ENCODE results near the gene FTO. TPM values are rescaled to one million over a fixed set of nuclear protein-coding genes. Genes with fewer than 3 reads are reported as not detected.
"Not testable (repeated sequence)": the region's sequence is repeated elsewhere in the genome, so short reads cannot be mapped to it uniquely, and the experiment has no call there.

Gene FTO
- total RNA-seq, 1 donor from 2014 or later = 79.2 TPM

DNA sequence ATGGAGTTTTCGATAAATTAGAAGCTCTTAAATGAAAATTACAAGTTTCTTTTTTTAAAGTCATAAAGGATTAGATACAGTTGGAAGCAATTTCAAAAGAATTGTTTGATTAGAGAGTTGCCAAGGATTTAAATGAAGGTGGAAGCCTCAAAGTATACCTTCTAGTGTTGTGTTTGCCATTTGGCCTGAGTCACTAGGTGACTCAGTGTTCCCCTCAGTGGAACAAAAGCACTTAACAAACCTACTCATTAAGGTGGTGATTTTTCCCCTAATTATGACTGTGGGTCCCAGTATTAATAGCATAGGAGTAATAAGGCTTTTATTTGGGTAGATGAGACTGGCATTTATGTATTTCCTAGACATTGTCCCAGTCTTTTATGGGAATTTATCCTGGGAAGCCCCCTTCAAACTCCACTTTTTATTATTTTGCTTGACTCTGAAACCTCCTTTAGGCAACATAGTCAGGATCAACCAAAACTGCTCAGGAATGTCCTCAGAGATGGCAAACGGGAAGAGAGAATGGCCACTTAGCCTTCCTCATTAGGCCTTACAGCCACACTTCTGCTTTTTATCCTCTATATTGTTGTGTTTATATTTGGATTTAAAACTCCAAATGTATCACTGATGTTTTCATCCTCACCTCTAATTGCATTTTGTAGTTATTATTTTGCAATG, 161.0 kb downstream of the FTO start:
- no peak for DNase-seq (ENCODE audit: low spot score)

DNA sequence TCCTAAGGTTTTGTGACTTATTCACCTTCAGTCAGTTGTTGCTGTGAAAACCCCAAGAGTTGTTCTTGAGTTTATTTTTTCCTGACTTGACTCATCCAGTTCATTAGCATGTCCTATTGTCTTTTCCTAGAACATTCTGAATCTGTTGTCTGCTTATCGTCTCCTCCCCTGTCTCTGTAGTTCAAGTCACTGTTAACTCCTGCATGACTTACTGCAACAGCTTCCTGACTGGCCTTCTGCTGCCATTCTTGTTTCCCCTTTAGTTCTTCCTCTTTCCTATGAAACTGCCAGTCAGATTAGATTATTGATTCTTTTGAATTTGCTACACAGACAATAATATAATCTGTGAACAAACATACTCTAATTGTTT, 161.5 kb downstream of the FTO start:
- no peak for DNase-seq (ENCODE audit: low spot score)

DNA sequence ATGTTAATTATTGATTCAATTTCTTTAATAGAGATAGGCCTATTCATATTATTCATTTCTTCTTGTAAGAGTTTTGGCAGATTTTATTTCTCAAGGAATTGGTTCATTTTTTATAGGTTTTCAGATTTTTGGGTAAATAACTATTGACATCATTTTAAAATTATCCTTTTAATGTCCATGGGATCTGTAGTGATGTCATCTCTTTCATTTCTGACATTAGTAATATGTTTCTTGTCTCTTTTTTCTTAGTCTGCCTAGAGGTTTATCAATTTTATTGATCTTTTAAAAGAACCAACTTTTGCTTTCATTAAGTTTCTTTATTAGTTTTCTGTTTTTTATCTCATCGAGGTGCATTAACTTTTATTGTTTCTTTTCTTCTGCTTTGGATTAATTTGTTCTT, 162.6 kb downstream of the FTO start:
- DNase-seq (ENCODE audit: low spot score) = no peak

DNA sequence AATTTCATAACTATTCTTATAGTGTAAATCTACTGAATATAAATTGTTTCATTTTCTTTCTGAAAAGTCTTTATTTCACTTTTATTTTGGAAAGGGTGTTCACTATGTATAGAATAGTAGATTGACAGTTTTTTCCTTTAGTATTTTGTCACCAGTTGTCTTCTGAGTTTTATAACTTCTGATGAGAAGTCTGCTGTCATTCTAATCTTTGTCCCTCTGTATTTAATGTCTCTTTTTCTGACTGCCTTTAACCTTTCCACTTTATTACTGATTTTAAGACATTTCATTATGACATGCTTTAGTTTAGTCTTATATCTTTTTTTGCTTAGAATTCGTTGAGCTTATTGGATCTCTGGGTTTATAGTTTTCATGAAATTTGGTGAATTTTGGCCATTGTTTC, 166.9 kb downstream of the FTO start:
- DNase-seq (ENCODE audit: low spot score) = no peak

DNA sequence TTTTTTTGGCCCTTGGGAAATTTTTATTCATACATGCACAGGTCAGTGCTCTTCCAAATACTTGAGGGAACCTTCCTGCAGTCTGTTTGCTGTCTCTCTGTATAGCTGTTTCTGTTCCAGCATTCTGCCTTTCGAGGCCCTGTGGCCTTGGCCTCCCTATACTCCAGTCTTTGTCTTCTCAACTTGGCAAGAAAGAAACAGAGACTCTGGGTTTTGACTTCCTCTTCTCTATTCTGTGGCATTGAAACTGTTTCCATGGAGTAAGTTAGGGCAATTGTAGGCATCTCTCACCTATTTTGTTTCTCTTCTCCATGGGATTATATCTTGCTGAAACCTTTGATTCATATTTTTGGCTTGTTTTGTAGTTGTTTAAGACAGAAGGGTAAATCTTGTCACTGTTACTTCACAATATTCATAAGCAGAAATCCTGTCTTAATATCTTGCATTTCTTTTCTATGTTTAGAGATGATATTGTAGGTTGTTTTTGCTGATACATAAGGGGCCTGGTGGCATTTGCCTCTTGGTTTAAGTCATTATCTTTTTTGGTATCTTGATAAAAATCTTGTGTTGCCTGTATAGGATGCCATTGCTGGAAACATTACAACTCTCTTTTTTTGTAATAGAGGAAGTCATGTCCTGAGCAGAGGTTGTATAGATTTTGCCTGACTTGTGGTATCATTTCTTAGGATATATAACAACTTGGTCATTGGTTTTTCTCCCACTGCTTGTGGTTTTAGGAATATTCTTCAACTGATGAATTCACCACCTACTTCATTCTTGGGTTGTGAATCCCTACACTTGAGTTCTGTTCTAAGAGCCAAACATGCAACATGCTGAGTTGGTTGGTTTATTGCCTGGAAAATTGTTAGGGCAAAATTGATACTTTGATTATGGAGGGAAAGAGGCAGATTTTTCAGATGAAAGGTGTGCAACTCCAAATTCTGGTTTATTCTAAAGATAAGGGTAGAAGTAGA, 168.6 kb downstream of the FTO start:
- DNase-seq (ENCODE audit: low spot score) = no peak

DNA sequence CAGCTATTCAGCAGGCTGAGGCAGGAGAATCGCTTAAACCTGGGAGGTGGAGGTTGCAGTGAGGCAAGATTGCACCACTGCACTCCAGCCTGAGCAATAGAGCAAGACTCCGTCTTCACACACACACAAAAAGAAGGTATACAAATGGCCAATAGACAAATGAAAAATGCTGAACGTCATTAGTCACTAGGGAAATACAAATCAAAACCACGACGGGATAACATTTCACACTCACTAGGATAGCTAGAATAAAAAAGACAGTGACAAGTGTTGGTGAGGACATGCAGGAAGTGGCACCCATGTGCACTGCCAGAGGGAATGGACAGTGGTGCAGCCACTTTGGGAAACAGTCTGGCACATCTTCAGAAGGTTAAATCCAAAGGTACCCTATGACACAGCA, 172.9 kb downstream of the FTO start:
- DNase-seq (ENCODE audit: low spot score) = no peak

DNA sequence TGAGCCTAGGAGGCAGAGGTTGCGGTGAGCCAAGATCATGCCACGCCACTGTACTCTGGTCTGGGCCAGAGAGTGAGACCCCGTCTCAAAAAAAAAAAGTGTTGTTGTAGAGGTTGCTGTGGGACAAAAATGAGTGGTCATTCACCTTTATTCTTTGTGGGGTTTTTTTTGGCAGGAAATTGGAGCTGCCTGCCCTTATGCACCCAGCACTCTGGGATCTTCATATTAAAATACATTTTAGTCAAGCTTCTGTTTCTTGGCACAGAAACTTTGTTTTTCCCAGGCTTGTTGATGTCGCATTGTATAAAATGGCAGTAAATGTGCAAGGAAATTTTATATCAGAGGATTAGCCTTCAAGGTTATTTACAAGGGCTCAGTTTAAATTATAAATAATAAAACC, 174.3 kb downstream of the FTO start:
- DNase-seq (ENCODE audit: low spot score) = no peak

DNA sequence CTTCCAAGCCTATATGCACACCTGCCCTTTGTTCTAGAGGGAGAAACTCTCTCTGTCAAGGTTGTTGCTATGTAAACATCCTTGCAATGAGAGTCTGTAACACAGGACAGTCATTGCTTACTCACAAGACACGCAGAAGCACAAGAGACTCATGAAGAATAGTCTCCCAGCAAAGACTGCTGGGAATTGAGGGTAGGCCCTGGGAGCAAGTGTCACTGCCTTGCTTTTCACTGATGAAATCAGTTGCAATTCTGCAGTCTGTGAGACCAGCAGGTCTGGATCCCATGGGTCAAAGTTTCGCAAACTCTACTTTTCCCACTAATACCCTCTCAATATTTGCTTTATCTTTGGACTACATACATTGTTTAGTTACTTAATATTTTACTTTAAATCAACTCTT, 177.4 kb downstream of the FTO start:
- DNase-seq (ENCODE audit: low spot score) = no peak

DNA sequence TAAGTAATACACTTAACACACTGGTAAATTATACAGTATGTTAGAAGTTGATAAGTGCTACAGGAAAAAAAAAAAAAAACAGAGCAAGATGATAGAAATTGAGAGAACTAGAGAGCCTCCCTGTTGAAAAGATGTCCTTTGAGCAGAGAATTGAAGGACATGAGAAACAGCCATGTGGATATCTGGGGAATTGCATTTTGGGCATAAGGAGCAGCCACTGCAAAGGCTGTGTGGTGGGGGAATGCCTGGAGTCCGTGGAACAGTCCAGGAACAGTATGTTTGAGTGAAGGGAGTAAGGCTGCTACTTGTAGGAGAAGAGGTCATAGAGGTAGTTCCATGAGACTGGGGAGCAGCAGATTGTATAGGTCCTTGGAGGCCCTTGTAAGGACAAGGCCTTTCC, 178.4 kb downstream of the FTO start:
- no peak for DNase-seq (ENCODE audit: low spot score)

DNA sequence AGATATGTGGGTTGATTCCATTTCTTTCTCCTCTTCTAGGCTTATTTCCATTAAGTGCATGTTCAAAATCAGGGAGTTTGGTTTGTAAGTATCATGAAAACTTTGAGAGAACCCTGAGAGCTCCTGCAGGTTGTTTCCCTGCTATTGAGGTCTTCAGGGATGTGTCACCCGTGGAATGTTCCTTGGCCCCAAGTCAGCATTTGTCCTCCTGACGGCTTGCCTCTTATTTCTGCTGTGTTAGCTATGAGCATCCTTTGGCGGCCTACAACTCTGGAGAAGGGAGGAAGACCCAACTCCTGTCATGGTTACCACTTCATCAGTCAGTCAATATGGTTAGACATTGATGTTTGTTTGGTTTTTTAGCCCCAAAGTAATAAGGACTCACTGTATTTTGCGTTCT, 180.8 kb downstream of the FTO start:
- no peak for DNase-seq (ENCODE audit: low spot score)

DNA sequence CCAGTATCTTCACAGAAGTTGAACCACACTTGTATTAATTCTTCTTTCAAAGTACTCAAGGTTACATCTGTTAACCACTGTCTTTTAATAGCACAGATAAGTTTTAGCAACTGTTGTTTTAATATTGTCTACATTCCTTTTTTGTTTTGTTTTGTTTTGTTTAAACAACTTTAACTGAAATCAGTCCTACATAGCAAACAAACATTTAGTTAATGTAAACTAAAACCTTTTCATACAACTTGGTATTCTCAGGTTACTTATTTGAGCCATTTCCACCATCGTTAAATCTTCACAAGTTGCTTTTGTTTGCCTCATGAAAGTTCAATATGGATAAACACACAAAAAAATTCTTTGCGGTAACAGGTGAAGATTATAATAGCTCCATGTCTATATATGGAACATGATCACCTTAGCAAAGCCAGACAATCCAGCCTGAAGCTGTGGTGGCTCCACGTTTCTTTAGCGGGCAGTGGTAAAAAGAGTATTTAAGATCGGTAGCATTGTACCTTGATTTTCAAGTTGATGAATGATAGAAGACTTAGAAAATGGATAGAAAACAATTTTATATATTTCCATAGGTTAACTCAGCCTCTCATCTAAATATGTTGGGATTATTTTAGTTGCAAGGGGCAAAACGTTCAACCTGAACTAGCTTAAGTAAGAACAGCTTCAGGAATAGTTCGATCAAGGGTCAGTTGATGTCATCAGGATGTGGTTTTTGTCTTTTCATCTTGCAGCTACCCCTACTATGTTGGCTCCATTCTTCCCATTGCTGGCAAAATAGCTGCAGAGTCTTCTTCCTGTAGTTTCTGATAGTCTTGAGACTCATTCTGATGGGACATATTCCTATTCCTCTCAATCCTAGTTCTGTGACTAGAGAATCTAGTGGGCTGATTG, 182.8 kb downstream of the FTO start:
- no peak for DNase-seq (ENCODE audit: low spot score)

DNA sequence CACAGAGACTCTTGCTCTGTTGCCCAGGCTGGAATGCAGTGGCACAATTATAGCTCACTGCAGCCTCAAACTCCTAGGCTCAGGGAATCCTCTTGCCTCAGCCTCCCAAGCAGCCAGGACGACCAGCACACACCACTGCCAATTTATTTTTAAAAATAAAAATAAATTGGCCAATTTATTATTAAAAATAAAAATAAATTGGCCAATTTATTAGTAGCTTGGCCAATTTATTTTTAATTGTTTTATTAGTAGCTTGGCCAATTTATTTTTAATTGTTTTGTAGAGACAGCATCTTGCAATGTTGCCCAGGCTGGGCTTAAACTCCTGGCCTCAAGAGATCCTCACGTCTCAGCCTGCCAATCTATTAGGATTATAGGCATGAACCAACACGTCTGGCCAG, 184.3 kb downstream of the FTO start:
- DNase-seq (ENCODE audit: low spot score) = no peak

DNA sequence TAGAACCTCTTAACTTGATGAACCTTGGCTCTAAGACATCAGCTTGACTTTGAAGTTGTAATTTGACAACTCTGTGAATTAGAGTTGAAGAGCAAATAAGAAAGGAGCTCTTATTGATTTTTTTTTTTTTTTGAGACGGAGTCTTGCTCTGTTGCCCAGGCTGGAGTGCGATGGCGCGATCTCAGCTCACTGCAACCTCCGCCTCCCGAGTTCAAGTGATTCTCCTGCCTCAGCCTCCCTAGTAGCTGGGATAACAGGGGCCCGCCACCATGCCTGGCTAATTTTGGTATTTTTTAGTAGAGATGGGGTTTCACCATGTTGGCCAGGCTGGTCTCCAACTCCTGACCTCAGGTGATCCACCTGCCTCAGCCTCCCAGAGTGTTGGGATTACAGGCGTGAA, 186.9 kb downstream of the FTO start:
- not testable (repeated sequence) for DNase-seq (ENCODE audit: low spot score)

DNA sequence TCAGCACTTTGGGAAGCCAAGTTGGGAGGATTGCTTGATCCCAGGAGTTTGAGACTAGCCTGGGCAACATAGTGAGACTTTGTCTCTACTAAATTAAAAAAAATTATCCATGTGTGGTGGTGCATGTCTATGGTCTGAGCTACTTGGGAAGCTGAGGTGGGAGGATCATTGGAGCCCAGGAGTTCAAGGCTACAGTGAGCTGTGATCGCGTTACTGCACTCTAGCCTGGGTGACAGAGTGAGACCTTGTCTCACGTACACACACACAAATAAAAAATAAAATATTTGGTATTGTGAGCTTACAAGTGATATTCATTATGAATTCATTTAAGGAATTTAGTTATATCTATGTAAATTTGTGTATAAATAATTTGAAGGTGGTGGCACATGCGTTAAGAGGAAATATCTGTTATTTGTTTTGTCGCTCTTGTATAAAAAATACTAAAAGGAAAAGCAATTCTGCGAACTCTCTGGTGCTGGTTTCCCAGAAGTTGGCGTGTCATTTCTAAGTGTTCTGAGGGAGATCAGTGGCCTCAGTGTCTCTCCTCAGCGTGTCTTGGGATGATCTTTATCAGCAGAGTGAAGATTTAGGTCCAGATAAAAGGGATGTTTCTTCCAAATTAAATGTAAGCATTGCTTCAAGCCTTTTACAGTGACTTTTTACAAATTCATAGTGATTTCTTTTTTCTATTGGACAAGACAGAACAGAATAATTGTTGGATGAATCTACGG, 187.6 kb downstream of the FTO start:
- DNase-seq (ENCODE audit: low spot score) = no peak

DNA sequence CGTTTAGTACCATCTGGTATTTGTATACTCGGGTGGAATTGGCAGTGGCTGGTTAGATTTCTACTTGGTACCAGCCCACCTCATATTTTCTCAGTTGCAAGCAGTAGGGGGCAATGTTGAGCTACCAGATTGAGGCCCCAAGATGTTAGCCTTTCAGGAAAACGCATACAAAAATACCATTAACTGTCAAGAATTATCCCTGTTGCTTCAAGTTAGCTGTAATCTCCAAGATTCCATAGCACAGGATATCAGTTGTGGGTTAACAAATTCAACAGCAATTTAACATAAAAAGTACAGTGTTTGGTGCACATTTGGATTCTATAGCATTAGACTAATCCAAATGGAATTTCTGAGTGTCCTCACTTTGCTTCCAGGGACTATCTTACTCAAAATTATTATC, 188.2 kb downstream of the FTO start:
- DNase-seq (ENCODE audit: low spot score) = peak; percentile 51

DNA sequence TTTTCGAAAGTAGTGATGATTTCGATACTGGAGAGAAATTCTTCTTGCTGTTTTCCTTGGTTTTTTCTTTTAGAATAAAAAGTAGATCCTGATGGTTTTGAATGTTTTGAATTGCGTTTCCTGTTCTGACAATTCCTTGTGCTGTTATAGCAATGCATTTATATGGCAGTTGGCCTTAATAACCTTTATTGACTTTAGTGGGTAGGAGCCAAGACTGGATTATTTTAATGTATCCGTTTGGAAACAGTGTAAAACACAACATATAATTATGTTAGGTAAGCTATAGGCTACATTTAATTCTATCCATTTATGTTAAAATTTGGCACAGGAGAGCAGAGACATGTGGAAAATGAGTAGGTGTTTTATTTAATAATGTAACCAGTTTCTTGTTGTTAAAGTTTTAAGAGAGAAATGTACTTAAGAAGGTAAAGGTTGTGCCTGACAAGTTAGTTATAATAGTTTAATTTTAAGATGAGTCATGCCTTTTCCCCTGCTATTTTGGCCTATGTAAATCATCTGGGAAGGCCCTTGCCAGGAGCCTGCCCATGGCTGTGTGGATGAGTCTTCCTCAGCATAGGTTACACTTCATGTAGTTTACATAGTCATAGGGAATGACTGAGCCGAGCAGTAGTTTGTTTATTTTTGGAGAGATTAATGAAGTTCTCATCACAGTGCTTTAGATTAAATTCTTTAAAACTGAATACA, 189.9 kb downstream of the FTO start:
- no peak for DNase-seq (ENCODE audit: low spot score)

DNA sequence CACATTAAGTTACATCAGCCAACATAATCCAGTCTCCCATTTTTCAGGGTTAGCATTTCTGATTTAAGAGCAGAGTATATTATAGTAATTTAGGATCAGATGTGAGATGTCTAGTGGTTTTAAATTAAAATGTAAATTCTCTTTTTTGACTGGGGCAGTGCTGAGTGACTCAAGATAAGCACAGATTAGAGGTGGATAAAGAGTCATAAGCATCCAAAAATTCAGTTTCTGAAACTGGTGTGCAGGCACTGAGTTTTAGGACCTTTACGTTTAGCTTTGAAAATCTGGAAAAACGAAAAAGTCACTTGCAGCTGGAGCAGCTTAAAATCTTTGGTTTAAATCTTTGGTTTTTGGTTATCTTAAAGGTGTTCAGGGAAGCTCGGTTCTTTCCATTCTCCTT, 190.7 kb downstream of the FTO start:
- DNase-seq (ENCODE audit: low spot score) = no peak

DNA sequence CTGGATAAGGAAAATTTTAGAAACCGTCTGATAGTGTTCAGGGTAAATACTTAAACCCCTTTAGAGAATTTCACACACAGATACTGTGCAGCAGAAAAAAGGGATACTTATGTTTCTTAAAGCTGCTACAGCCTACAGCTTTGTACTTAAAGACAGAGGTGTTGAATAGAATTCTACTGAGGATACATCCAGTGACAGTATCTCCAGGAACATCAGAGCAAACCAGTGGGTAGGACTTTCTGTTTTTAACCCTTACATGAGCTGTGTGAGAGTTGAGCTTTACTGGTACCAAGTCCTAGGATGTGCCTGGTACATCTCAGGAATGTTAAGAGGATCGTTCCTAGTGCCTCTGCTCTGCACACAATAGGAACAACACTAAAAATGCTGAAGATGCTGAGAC, 191.5 kb downstream of the FTO start:
- no peak for DNase-seq (ENCODE audit: low spot score)

DNA sequence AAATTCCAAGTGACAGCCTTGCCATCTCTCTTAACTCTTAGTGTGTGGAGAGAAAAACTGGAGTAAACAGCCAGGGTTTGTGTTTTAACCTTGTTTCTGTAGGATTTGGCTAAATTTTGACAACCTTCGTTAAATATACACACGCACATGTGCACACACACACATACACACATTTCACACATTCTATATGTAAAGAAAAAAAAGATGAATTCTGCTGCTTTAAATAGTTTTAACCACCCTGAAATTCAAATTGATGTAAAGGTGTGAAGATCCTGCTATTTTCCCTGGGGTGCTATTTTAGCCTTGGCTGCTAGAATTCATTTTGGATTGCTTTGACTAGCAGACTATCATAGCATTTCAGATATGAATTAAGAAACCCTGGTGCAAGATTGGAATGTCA, 191.9 kb downstream of the FTO start:
- no peak for DNase-seq (ENCODE audit: low spot score)

DNA sequence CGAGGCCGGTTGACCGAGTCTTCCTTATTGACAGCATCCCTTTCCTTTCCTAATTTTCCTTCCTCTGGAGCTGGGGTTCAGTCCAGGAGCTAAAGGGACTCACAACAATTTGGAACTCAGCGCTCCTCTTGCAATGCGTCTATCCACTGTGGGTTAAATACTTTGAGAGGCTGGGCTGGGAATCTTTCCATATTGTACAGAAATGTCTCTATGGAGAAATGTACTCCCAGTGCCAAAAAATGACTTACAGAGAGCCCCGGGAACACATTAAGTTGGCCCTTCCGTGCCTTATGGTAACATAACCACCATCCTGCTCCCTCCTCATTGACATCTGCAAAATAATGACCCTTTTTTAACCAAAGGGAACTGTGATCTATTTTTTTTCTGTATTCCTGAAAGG, 192.8 kb downstream of the FTO start:
- no peak for DNase-seq (ENCODE audit: low spot score)

DNA sequence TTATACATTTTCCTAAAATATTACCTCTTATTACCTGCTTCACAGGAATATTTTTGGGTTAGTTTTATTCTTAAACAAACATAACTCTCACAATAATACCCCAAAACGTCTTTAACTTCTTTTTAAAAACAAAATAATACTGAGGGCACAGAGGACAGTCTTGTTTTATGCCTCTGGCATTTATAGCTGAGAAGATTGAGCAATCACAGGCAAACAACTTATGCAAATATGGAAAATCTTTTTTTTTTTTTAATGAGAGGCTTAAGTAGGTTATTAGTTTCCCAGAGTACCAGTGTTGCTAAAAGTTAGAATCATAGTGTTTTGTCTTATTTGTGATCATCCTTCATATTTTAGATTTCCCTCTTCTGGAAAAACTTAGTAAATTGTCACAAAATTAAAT, 195.0 kb downstream of the FTO start:
- no peak for DNase-seq (ENCODE audit: low spot score)

Measured in mucosa of gallbladder (tissue), 1 donor.